ENCODE data around the gene CEP89. TPM values are rescaled to one million over a fixed set of nuclear protein-coding genes. Genes with fewer than 3 reads are reported as not detected.
A peak's percentile ranks its signal among the peaks of the same experiment; 100 is the strongest.
"Not testable (repeated sequence)": the region's sequence is repeated elsewhere in the genome, so short reads cannot be mapped to it uniquely, and the experiment has no call there.

CEP89 gene
- total and polyA plus RNA-seq, 9 donors, result 12.1 to 21.1 (median 18.5) TPM

DNA sequence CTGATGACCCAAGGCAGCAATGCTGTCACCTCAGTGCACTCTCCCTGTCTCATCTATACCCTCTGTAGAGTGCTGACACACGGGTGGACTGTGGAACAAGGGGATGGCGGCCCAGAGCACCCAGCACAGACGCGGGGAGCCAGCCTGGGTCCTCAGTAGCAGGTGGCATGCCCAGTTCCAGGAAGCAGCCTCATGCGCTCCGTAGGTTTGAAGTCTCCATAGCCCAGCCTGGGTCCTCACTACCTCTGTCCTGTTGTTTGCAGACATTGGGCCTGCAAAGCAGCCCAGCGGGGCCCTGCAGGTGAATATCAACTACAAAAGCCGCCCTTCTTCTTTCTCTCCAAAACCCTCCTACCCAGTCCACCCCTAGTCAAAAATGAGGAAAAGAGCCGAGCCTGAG lies 97.2 kb downstream of the CEP89 start:
- H3K36me3 ChIP-seq (ENCODE audit: control insufficient read depth, insufficient read depth, low read length), result peaks cover 11% of the 10 kb centered on the region
- 98% methylated on average over 6 of the region's 9 CpGs for WGBS (ENCODE audit: insufficient coverage)
- no peaks in the 10 kb centered on the region for H3K4me1 ChIP-seq (ENCODE audit: control insufficient read depth, insufficient read depth, low read length)
- H3K4me3 ChIP-seq (ENCODE audit: low read length), result no peak overlapping the region
- H3K9me3 ChIP-seq (replicated peaks; ENCODE audit: control insufficient read depth, low read depth, low read length), result no peaks in the 10 kb centered on the region
- no peaks in the 10 kb centered on the region for H3K27me3 ChIP-seq (ENCODE audit: control insufficient read depth, insufficient read depth, low read length)
- DNase-seq, result no peak
- H3K27ac ChIP-seq (ENCODE audit: low read length), result no peak overlapping the region

- Histone ChIP-seq H3K36me3 (ENCODE audit: control insufficient read depth, insufficient read depth, low read length) (peaks cover 5% of the 10 kb centered on the region), H3K27ac (ENCODE audit: low read length) (no peak overlapping the region), H3K27me3 (ENCODE audit: control insufficient read depth, insufficient read depth, low read length) (no peaks in the 10 kb centered on the region), H3K9me3 (replicated peaks; ENCODE audit: control insufficient read depth, low read depth, low read length) (no peaks in the 10 kb centered on the region), H3K4me1 (ENCODE audit: control insufficient read depth, insufficient read depth, low read length) (no peaks in the 10 kb centered on the region), H3K4me3 (ENCODE audit: low read length) (no peak overlapping the region)
- 100% methylated on average over 1 of the region's 18 CpGs for WGBS (ENCODE audit: insufficient coverage)
- no peak for DNase-seq
Measured at GRCh38 chr19:32873247-32873959, 98.4 kb downstream of the CEP89 start.

- DNase-seq, result no peak
- Histone ChIP-seq H3K36me3 (ENCODE audit: control insufficient read depth, insufficient read depth, low read length) (no peaks in the 10 kb centered on the region), H3K9me3 (replicated peaks; ENCODE audit: control insufficient read depth, low read depth, low read length) (no peaks in the 10 kb centered on the region), H3K4me1 (ENCODE audit: control insufficient read depth, insufficient read depth, low read length) (no peaks in the 10 kb centered on the region), H3K4me3 (ENCODE audit: low read length) (no peak overlapping the region), H3K27ac (ENCODE audit: low read length) (no peak overlapping the region), H3K27me3 (ENCODE audit: control insufficient read depth, insufficient read depth, low read length) (no peaks in the 10 kb centered on the region)
- no CpG with 5 or more reads among the region's 3 CpGs for WGBS (ENCODE audit: insufficient coverage)
Measured at GRCh38 chr19:32872391-32872790, 99.4 kb downstream of the CEP89 start.

DNA sequence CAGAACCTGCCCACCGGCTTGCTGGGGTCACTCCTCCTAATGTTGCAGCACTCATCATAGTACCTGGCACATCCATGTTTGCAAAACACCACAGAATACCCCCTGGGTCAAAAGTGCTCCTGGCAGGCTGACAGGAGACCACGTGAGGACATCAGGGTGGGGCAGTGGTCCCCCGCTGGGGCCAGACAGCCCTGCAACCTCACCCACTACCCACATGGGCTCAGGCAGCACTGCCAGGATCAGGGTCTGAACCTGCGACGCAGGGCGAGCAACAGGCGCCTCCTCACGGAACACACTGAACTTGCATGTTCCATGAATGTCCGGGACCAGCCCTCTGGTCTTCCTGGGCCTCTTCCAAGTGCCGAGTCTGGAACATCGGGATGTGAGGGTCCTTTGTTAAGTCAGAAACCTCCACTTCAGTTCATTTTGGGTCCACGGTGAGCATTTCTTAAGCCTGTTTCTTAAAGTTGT lies 100.7 kb downstream of the CEP89 start:
- 83% methylated on average over 11 of the region's 12 CpGs for WGBS (ENCODE audit: insufficient coverage)
- Histone ChIP-seq H3K27ac (ENCODE audit: low read length) (no peak overlapping the region), H3K9me3 (replicated peaks; ENCODE audit: control insufficient read depth, low read depth, low read length) (no peaks in the 10 kb centered on the region), H3K4me3 (ENCODE audit: low read length) (no peak overlapping the region), H3K27me3 (ENCODE audit: control insufficient read depth, insufficient read depth, low read length) (no peaks in the 10 kb centered on the region), H3K4me1 (ENCODE audit: control insufficient read depth, insufficient read depth, low read length) (peaks cover 11% of the 10 kb centered on the region), H3K36me3 (ENCODE audit: control insufficient read depth, insufficient read depth, low read length) (no peaks in the 10 kb centered on the region)
- no peak for DNase-seq

- DNase-seq, result no peak
- WGBS (ENCODE audit: insufficient coverage), result 63% methylated on average over 17 of the region's 18 CpGs
- no peaks in the 10 kb centered on the region for H3K27me3 ChIP-seq (ENCODE audit: control insufficient read depth, insufficient read depth, low read length)
Measured at GRCh38 chr19:32869966-32870573, 101.7 kb downstream of the CEP89 start.

GRCh38 chr19:32869369-32869965 lies 102.3 kb downstream of the CEP89 start, which contains the start of gene SLC7A9:
Gene SLC7A9 (minus strand): TSS chr19:32869767. CDS start chr19:32868534, 1,233 bp downstream.
- WGBS (ENCODE audit: insufficient coverage), result 78% methylated on average over 4 of the region's 14 CpGs
- H3K4me3 ChIP-seq (ENCODE audit: low read length), result no peak within 1 kb of the TSS
- DNase-seq, result no peak

More at GRCh38 chr19:32869966-32870573, 101.7 kb downstream of the CEP89 start:
- no peaks in the 10 kb centered on the region for H3K36me3 ChIP-seq (ENCODE audit: control insufficient read depth, insufficient read depth, low read length)
- H3K9me3 ChIP-seq (replicated peaks; ENCODE audit: control insufficient read depth, low read depth, low read length), result no peaks in the 10 kb centered on the region
- no peak overlapping the region for H3K27ac ChIP-seq (ENCODE audit: low read length)
- H3K4me3 ChIP-seq (ENCODE audit: low read length), result no peak overlapping the region
- peaks cover 16% of the 10 kb centered on the region for H3K4me1 ChIP-seq (ENCODE audit: control insufficient read depth, insufficient read depth, low read length)

GRCh38 chr19:32868206-32868950 lies 103.4 kb downstream of the CEP89 start:
- Histone ChIP-seq H3K4me3 (ENCODE audit: low read length) (no peak overlapping the region), H3K27me3 (ENCODE audit: control insufficient read depth, insufficient read depth, low read length) (no peaks in the 10 kb centered on the region), H3K36me3 (ENCODE audit: control insufficient read depth, insufficient read depth, low read length) (no peaks in the 10 kb centered on the region), H3K27ac (ENCODE audit: low read length) (no peak overlapping the region), H3K9me3 (replicated peaks; ENCODE audit: control insufficient read depth, low read depth, low read length) (no peaks in the 10 kb centered on the region), H3K4me1 (ENCODE audit: control insufficient read depth, insufficient read depth, low read length) (peaks cover 16% of the 10 kb centered on the region)
- DNase-seq, result no peak
- WGBS (ENCODE audit: insufficient coverage), result 79% methylated on average over 12 of the region's 19 CpGs

More at GRCh38 chr19:32869369-32869965, 102.3 kb downstream of the CEP89 start, which contains the start of gene SLC7A9:
- H3K27me3 ChIP-seq (ENCODE audit: control insufficient read depth, insufficient read depth, low read length), result no peaks in the 10 kb centered on the region
- H3K36me3 ChIP-seq (ENCODE audit: control insufficient read depth, insufficient read depth, low read length), result no peaks in the 10 kb centered on the region
- no peak within 1 kb of the TSS for H3K27ac ChIP-seq (ENCODE audit: low read length)
- H3K9me3 ChIP-seq (replicated peaks; ENCODE audit: control insufficient read depth, low read depth, low read length), result no peaks in the 10 kb centered on the region
- peaks cover 16% of the 10 kb centered on the region for H3K4me1 ChIP-seq (ENCODE audit: control insufficient read depth, insufficient read depth, low read length)

DNA sequence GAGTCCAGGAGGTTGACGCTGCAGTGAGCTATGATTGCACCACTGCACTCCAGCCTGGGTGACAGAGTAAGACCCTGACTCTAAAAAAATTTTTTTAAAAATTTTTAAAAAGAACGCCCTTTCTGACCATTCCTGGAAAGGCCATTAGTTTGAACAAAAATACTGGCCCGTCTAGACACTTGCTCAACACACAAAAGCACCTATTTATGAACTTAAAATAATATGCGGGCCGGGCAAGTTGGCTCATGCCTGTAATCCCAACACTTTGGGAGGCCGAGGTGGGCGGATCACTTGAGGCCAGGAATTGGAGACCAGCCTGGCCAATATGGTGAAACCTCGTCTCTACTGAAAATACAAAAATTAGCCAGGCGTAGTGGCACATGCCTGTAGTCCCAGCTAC lies 104.3 kb downstream of the CEP89 start:
- H3K36me3 ChIP-seq (ENCODE audit: control insufficient read depth, insufficient read depth, low read length); H3K27me3 ChIP-seq (ENCODE audit: control insufficient read depth, insufficient read depth, low read length); H3K4me3 ChIP-seq (ENCODE audit: low read length); DNase-seq; H3K27ac ChIP-seq (ENCODE audit: low read length); H3K9me3 ChIP-seq (replicated peaks; ENCODE audit: control insufficient read depth, low read depth, low read length): not testable (repeated sequence)
- 80% methylated on average over 7 of the region's 9 CpGs for WGBS (ENCODE audit: insufficient coverage)
- peaks cover 16% of the 10 kb centered on the region for H3K4me1 ChIP-seq (ENCODE audit: control insufficient read depth, insufficient read depth, low read length)

DNA sequence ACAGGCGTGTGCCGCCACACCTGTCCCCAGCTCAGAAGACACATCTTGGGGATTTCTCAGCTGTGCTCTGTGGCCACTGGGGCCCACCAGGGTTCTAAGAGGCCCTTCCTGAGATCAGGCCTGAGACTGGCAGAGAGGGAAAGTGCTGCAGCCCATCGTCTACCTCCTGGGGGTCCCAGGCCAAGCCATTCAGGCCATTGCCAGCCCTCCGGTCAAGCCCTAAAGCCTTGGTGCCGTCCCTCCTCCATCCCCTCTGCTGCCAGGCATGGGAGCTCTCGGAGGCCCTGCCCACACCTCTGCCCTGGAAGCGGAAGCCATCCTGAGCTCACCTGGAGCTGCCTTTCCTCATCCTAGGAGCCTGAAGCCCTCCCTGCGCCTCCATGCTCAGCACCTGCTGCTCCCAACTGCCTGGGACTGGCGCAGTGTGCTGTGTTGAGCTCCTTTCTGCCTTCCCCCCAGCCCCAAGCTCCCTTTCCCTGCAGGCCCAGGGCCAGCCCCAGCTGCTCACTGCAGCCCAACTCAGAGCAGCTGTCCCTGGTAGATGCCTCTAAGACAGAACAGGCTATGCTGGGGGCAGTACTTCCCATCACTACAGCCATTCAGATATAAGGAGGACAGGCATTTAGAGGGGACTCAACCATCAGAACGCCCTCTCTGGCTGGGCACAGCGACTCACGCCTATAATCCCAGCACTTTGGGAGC lies 105.0 kb downstream of the CEP89 start:
- H3K9me3 ChIP-seq (replicated peaks; ENCODE audit: control insufficient read depth, low read depth, low read length), result no peaks in the 10 kb centered on the region
- 68% methylated on average over 10 of the region's 12 CpGs for WGBS (ENCODE audit: insufficient coverage)
- no peak overlapping the region for H3K4me3 ChIP-seq (ENCODE audit: low read length)
- no peaks in the 10 kb centered on the region for H3K27me3 ChIP-seq (ENCODE audit: control insufficient read depth, insufficient read depth, low read length)
- H3K36me3 ChIP-seq (ENCODE audit: control insufficient read depth, insufficient read depth, low read length), result no peaks in the 10 kb centered on the region
- DNase-seq, result peak; percentile 57
- peak overlapping the region; percentile 13 for H3K27ac ChIP-seq (ENCODE audit: low read length)
- peaks cover 16% of the 10 kb centered on the region for H3K4me1 ChIP-seq (ENCODE audit: control insufficient read depth, insufficient read depth, low read length)

All from muscle of leg (tissue), 11 donors.